K562 (cell line): ENCODE data around the gene NUP210. TPM values are rescaled to one million over a fixed set of nuclear protein-coding genes. Genes with fewer than 3 reads are reported as not detected.

Source experiments
- ARHGAP35 ChIP-seq: fragments of 450-650 bp; IDR thresholded peaks from 2 replicates; pipeline ENCODE4 v1.6.1; 2018; ENCODE audit not compliant: partially characterized antibody
- BMI1 ChIP-seq: fragments of 150-350 bp; IDR thresholded peaks from 2 replicates; pipeline ENCODE4 v1.6.1; 2014; ENCODE audit warnings: low read length
- DMBX1 ChIP-seq: fragments of 250-450 bp; sonication (Bioruptor Pico); IDR thresholded peaks from 2 replicates; pipeline ENCODE4 v1.8.0; 2022; ENCODE audit warnings: inconsistent platforms, mild to moderate bottlenecking, moderate library complexity, borderline replicate concordance
- KDM2B ChIP-seq: fragments of 250-450 bp; sonication (Bioruptor Pico); IDR thresholded peaks from 2 replicates; pipeline ENCODE4 v1.8.0; 2021; ENCODE audit warnings: mild to moderate bottlenecking, moderate library complexity
- MAFG ChIP-seq: fragments of 450-650 bp; conservative IDR thresholded peaks from 2 replicates; pipeline ENCODE4 v1.6.1; 2016; ENCODE audit warnings: missing genetic modification characterization, missing compliant biosample characterization
- NCOA1 ChIP-seq: fragments of 450-650 bp; IDR thresholded peaks from 2 replicates; pipeline ENCODE4 v1.6.1; 2016; ENCODE audit warnings: low read depth
- NFATC3 ChIP-seq: fragments of 450-650 bp; IDR thresholded peaks from 2 replicates; pipeline ENCODE4 v1.6.1; 2017; ENCODE audit warnings: mild to moderate bottlenecking
- PTBP1 ChIP-seq: fragments of 200-400 bp; formaldehyde crosslinking; IDR thresholded peaks from 2 replicates; pipeline ENCODE4 v1.6.1; 2017; ENCODE audit warnings: low read depth, low read length
- TAL1 ChIP-seq: fragments of 450-650 bp; IDR thresholded peaks from 2 replicates; pipeline ENCODE4 v1.6.1; 2016; ENCODE audit warnings: mild to moderate bottlenecking
- XRCC5 ChIP-seq: fragments of 200-400 bp; formaldehyde crosslinking; IDR thresholded peaks from 2 replicates; pipeline ENCODE4 v1.6.1; 2017; ENCODE audit warnings: low read depth, mild to moderate bottlenecking, low read length
- ZNF217 ChIP-seq: sonication (generic); formaldehyde crosslinking; IDR thresholded peaks from 2 replicates; pipeline ENCODE4 v1.8.0; 2022; ENCODE audit warnings: mild to moderate bottlenecking, missing genetic modification reagents
- polyA plus RNA-seq, 8 experiments: library from polyadenylated mRNA; depleted of rRNA in 4 of 8; stranded (reverse) in 5 of 8; unstranded in 3 of 8; fragments of >200 nt; fragmentation: Nextera tagmentation in 2 of 8; fragmentation: Illumina TruSeq in 1 of 8; extraction: Ambion mirVana in 2 of 8; extraction: Trizol in 1 of 8; gene quantifications; 2 replicates each; pipeline versions ENCODE4 v1.2.1 to v1.2.3, GENCODE V29; 2011 to 2014; ENCODE audit warnings: inconsistent platforms in 1 of 8, missing spikeins in 1 of 8
- total RNA-seq, 7 experiments: library from RNA; depleted of rRNA in 6 of 7; stranded (reverse); fragments of >200 nt in 6 of 7; fragmentation: Illumina TruSeq in 2 of 7; extraction: Trizol in 2 of 7; gene quantifications; 2 replicates each; pipeline versions ENCODE4 v1.2.1 to v1.2.3, GENCODE V29; 2011 to 2021; ENCODE audit warnings: low replicate concordance in 1 of 7
- TF ChIP-seq, protein P1 (sequence below): fragments of 250-450 bp; sonication (Bioruptor Pico); IDR thresholded peaks from 2 replicates; pipeline ENCODE4 v1.6.1; 2021; ENCODE audit warnings: mild to moderate bottlenecking
- TF ChIP-seq, protein P2 (sequence below), 2 experiments: fragments of 450-650 bp in 1 of 2; sonication (generic) in 1 of 2; formaldehyde crosslinking; conservative IDR thresholded peaks; 2 replicates each; pipeline versions ENCODE4 v1.4.0 to v1.8.1; 2020 to 2022; ENCODE audit warnings: mild to moderate bottlenecking in 1 of 2, missing genetic modification reagents in 1 of 2
- TF ChIP-seq, protein P3 (sequence below): fragments of 250-450 bp; sonication (Bioruptor Pico); IDR thresholded peaks from 2 replicates; pipeline ENCODE4 v1.5.0; 2021; ENCODE audit warnings: mild to moderate bottlenecking, borderline replicate concordance
- TF ChIP-seq, protein P4 (sequence below), 3 experiments: fragments of 200-800 bp in 1 of 3; sonication (Bioruptor generic) in 1 of 3; sonication (generic) in 1 of 3; formaldehyde crosslinking in 1 of 3; IDR thresholded peaks; 2 replicates each; pipeline versions ENCODE4 v1.6.1 to v1.8.0; 2016 to 2022; ENCODE audit warnings: mild to moderate bottlenecking in 2 of 3, missing compliant biosample characterization in 2 of 3, missing genetic modification characterization in 2 of 3, missing genetic modification reagents in 1 of 3
- TF ChIP-seq, protein P5 (sequence below): IDR thresholded peaks from 2 replicates; pipeline ENCODE4 v1.6.1; 2016; ENCODE audit warnings: missing genetic modification characterization, missing compliant biosample characterization
- TF ChIP-seq, protein P6 (sequence below): fragments of 450-650 bp; formaldehyde crosslinking; conservative IDR thresholded peaks from 2 replicates; pipeline ENCODE4 v1.4.0; 2022; ENCODE audit warnings: mild to moderate bottlenecking, missing genetic modification characterization

The NUP210 gene
- total and polyA plus RNA-seq, 9 of the 15 experiments (the other 6 are each of a cell fraction or from before 2014, with no cell fraction given), result 1.2 to 138 (median 44.0) TPM

DNA sequence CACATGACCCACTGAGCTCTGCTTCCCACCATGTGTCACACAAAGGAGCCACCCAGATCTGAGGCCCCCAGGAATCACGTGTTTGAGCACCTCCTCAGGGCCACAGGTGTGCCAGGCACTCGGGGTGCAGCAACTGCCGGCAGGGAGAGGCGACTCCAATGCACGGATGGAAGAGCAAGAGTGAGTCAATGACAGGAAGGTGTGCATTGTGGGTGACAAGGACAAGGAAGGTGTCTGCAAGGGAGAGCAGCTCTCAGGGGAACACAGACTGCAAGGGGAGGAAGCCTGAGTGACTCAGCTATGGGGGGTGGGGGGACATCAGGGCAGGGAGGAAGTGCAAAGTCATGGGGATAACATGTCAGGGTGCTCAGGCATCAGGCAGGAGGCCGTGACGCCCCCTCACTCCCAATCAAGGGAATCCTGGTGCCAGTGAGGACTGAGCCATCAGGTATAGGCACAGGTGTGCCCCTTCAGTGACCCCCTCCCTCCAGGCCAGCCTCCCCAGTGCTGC, 67.4 kb downstream of the NUP210 start (continued):
- TF ChIP-seq, protein P1, sequence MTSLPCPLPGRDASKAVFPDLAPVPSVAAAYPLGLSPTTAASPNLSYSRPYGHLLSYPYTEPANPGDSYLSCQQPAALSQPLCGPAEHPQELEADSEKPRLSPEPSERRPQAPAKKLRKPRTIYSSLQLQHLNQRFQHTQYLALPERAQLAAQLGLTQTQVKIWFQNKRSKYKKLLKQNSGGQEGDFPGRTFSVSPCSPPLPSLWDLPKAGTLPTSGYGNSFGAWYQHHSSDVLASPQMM (CRISPR knock-in tag), result no peak
- TF ChIP-seq ARHGAP35 (no peak), XRCC5 (no peak), NFATC3 (no peak), ZNF217 (CRISPR knock-in tag) (no peak), PTBP1 (no peak), DMBX1 (CRISPR knock-in tag) (peak; percentile 65; the same call in 1 of the 2 replicates), KDM2B (CRISPR knock-in tag) (no peak), TAL1 (0 out of 2 replicates have a peak, but pooled peaks have one; percentile 23), NCOA1 (peak; percentile 69; the same call in 1 of the 2 replicates), MAFG (tag) (peak; percentile 95), BMI1 (no peak)
- TF ChIP-seq, protein P2, sequence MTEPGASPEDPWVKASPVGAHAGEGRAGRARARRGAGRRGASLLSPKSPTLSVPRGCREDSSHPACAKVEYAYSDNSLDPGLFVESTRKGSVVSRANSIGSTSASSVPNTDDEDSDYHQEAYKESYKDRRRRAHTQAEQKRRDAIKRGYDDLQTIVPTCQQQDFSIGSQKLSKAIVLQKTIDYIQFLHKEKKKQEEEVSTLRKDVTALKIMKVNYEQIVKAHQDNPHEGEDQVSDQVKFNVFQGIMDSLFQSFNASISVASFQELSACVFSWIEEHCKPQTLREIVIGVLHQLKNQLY (CRISPR knock-in tag; conservative IDR thresholded peaks at IDR 0.05), result no peak
- TF ChIP-seq, protein P3, sequence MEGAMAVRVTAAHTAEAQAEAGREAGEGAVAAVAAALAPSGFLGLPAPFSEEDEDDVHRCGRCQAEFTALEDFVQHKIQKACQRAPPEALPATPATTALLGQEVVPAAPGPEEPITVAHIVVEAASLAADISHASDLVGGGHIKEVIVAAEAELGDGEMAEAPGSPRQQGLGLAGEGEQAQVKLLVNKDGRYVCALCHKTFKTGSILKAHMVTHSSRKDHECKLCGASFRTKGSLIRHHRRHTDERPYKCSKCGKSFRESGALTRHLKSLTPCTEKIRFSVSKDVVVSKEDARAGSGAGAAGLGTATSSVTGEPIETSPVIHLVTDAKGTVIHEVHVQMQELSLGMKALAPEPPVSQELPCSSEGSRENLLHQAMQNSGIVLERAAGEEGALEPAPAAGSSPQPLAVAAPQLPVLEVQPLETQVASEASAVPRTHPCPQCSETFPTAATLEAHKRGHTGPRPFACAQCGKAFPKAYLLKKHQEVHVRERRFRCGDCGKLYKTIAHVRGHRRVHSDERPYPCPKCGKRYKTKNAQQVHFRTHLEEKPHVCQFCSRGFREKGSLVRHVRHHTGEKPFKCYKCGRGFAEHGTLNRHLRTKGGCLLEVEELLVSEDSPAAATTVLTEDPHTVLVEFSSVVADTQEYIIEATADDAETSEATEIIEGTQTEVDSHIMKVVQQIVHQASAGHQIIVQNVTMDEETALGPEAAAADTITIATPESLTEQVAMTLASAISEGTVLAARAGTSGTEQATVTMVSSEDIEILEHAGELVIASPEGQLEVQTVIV (CRISPR knock-in tag), result no peak
- TF ChIP-seq, protein P4, sequence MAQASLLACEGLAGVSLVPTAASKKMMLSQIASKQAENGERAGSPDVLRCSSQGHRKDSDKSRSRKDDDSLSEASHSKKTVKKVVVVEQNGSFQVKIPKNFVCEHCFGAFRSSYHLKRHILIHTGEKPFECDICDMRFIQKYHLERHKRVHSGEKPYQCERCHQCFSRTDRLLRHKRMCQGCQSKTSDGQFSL (CRISPR knock-in tag; IDR thresholded peaks at IDR 0.05), result peak; percentile 79; the same call in 1 of the 2 replicates
- TF ChIP-seq, protein P4 (tag; IDR thresholded peaks at IDR 0.05), result peak in 1 of 2 experiments; percentile 87; a peak in 2 of 4 replicates
- TF ChIP-seq, protein P5, sequence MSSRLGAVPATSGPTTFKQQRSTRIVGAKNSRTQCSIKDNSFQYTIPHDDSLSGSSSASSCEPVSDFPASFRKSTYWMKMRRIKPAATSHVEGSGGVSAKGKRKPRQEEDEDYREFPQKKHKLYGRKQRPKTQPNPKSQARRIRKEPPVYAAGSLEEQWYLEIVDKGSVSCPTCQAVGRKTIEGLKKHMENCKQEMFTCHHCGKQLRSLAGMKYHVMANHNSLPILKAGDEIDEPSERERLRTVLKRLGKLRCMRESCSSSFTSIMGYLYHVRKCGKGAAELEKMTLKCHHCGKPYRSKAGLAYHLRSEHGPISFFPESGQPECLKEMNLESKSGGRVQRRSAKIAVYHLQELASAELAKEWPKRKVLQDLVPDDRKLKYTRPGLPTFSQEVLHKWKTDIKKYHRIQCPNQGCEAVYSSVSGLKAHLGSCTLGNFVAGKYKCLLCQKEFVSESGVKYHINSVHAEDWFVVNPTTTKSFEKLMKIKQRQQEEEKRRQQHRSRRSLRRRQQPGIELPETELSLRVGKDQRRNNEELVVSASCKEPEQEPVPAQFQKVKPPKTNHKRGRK (tag), result no peak
- TF ChIP-seq, protein P6, sequence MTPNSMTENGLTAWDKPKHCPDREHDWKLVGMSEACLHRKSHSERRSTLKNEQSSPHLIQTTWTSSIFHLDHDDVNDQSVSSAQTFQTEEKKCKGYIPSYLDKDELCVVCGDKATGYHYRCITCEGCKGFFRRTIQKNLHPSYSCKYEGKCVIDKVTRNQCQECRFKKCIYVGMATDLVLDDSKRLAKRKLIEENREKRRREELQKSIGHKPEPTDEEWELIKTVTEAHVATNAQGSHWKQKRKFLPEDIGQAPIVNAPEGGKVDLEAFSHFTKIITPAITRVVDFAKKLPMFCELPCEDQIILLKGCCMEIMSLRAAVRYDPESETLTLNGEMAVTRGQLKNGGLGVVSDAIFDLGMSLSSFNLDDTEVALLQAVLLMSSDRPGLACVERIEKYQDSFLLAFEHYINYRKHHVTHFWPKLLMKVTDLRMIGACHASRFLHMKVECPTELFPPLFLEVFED (CRISPR knock-in tag), result 0 out of 2 replicates have a peak, but pooled peaks have one; percentile 4
